ENCODE results near the gene GDF15.

GDF15 gene

DNA sequence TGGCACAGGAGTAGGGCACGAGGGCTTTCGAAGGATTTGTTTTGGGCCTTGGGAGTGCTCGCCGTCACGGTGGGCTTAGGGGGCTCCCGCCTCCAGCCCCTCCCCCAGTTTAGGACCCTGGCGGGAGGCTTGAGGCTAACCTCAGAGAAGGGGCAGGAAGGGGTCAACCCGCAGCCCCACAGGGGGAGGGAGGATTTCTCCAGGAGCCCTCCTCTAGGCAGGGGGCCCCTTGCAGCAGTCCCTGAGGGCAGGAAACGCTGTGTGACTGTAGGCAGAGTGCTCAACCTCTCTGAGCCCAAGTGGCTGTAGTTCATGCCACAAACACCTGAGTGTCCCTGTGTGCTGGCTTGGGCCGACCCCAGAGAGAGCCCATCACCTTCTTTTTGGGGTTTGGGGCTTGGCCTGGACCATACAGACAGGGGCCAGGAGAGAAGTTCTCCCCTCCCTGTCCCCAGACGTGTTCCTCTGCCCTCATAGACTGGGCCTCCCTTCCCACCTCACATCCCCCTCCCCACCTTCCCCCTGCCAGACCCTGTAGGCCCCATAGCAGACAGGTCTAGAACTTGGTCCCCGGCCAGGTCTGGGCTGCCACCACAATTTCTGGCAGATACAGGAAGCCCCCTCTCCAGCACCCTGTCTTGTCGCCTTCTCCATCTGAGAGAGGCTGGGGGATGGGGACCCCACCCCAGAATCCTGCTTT is 43.9 kb downstream of the GDF15 start:
- Histone ChIP-seq H3K36me3 (ENCODE audit: control insufficient read depth in 2 of 2, insufficient read depth in 1 of 2, low read length in 2 of 2) (peaks cover 3 to 6% of the 10 kb centered on the region in 2 experiments; a peak in 1 of 3 replicates), H3K27ac (ENCODE audit: extremely low read depth, low read depth, low read length) (peak overlapping the region; percentile 41; the same call in 1 of the 2 replicates), H3K9me3 (ENCODE audit: control insufficient read depth, insufficient read depth, low read depth, low read length) (no peaks in the 10 kb centered on the region), H3K4me3 (ENCODE audit: low read depth, low read length) (no peak overlapping the region), H3K4me1 (ENCODE audit: control insufficient read depth, insufficient read depth, low read length) (peaks cover 24% of the 10 kb centered on the region)
- ChIA-PET CTCF (interaction anchor here (0.9 kb wide), 1 partner anchor 123 kb away, joined by 3 read pairs; no protein-coding TSS in a partner anchor), POLR2A (interaction anchor here (1.7 kb wide), 1 partner anchor 11 kb away, joined by 5 read pairs; the partner anchor contains the start of gene SSBP4)
- TF ChIP-seq ZNF274 (IDR thresholded peaks at IDR 0.05; ENCODE audit: low read length) = no peak
- no peak for TF ChIP-seq ZNF274 (tag by site-specific recombination; IDR thresholded peaks at IDR 0.05; ENCODE audit: borderline replicate concordance)
- peak; percentile 62; the same call in 1 of the 2 replicates for TF ChIP-seq ZSCAN30 (tag by site-specific recombination; IDR thresholded peaks at IDR 0.05)
- TF ChIP-seq KLF8 (tag by site-specific recombination; IDR thresholded peaks at IDR 0.05) = no peak
- TF ChIP-seq ZNF426 (tag by site-specific recombination; IDR thresholded peaks at IDR 0.05) = no peak
- no peak for TF ChIP-seq FEZF1 (tag by site-specific recombination; IDR thresholded peaks at IDR 0.05)
- TF ChIP-seq YY2 (tag by site-specific recombination; IDR thresholded peaks at IDR 0.05) = no peak
- TF ChIP-seq ZNF677 (tag by site-specific recombination; IDR thresholded peaks at IDR 0.05) = peak; percentile 7; the same call in 1 of the 2 replicates
- TF ChIP-seq HOXA7 (CRISPR knock-in tag; IDR thresholded peaks at IDR 0.05; ENCODE audit: borderline replicate concordance) = no peak
- TF ChIP-seq, protein P1, sequence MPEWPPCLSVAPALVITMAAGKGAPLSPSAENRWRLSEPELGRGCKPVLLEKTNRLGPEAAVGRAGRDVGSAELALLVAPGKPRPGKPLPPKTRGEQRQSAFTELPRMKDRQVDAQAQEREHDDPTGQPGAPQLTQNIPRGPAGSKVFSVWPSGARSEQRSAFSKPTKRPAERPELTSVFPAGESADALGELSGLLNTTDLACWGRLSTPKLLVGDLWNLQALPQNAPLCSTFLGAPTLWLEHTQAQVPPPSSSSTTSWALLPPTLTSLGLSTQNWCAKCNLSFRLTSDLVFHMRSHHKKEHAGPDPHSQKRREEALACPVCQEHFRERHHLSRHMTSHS (tag by site-specific recombination; IDR thresholded peaks at IDR 0.05) = no peak
- no peak for TF ChIP-seq ZNF157 (tag by site-specific recombination; IDR thresholded peaks at IDR 0.05)
- TF ChIP-seq ZNF621 (tag by site-specific recombination; IDR thresholded peaks at IDR 0.05) = no peak
- no peak for TF ChIP-seq HOXC10 (CRISPR knock-in tag; IDR thresholded peaks at IDR 0.05)
- TF ChIP-seq BCL11A (tag by site-specific recombination; IDR thresholded peaks at IDR 0.05; ENCODE audit: low read depth) = no peak
- TF ChIP-seq ZNF24 (tag by site-specific recombination; IDR thresholded peaks at IDR 0.05) = peak; percentile 27; the same call in 1 of the 2 replicates
- peak; percentile 99 for TF ChIP-seq ZNF768 (tag by site-specific recombination; IDR thresholded peaks at IDR 0.05)
- TF ChIP-seq, protein P2, sequence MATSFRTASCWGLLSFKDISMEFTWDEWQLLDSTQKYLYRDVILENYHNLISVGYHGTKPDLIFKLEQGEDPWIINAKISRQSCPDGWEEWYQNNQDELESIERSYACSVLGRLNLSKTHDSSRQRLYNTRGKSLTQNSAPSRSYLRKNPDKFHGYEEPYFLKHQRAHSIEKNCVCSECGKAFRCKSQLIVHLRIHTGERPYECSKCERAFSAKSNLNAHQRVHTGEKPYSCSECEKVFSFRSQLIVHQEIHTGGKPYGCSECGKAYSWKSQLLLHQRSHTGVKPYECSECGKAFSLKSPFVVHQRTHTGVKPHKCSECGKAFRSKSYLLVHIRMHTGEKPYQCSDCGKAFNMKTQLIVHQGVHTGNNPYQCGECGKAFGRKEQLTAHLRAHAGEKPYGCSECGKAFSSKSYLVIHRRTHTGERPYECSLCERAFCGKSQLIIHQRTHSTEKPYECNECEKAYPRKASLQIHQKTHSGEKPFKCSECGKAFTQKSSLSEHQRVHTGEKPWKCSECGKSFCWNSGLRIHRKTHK (tag by site-specific recombination; IDR thresholded peaks at IDR 0.05) = no peak
- peak; percentile 86 for TF ChIP-seq GLIS1 (tag by site-specific recombination; IDR thresholded peaks at IDR 0.05)
- no peak for TF ChIP-seq ZNF114 (tag by site-specific recombination; IDR thresholded peaks at IDR 0.05)
- TF ChIP-seq ZNF704 (tag by site-specific recombination; IDR thresholded peaks at IDR 0.05) = no peak
- no peak for TF ChIP-seq RBAK (tag by site-specific recombination; IDR thresholded peaks at IDR 0.05)
- TF ChIP-seq KLF7 (tag by site-specific recombination; IDR thresholded peaks at IDR 0.05; ENCODE audit: borderline replicate concordance) = no peak
- TF ChIP-seq, protein P3, sequence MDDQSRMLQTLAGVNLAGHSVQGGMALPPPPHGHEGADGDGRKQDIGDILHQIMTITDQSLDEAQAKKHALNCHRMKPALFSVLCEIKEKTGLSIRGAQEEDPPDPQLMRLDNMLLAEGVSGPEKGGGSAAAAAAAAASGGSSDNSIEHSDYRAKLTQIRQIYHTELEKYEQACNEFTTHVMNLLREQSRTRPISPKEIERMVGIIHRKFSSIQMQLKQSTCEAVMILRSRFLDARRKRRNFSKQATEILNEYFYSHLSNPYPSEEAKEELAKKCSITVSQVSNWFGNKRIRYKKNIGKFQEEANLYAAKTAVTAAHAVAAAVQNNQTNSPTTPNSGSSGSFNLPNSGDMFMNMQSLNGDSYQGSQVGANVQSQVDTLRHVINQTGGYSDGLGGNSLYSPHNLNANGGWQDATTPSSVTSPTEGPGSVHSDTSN (CRISPR knock-in tag; IDR thresholded peaks at IDR 0.05) = no peak
- TF ChIP-seq TCF7L2 (IDR thresholded peaks at IDR 0.05; ENCODE audit: borderline replicate concordance, low read depth, low read length) = no peak
- TF ChIP-seq ZNF423 (tag by site-specific recombination; IDR thresholded peaks at IDR 0.05) = no peak
- TF ChIP-seq, protein P4, sequence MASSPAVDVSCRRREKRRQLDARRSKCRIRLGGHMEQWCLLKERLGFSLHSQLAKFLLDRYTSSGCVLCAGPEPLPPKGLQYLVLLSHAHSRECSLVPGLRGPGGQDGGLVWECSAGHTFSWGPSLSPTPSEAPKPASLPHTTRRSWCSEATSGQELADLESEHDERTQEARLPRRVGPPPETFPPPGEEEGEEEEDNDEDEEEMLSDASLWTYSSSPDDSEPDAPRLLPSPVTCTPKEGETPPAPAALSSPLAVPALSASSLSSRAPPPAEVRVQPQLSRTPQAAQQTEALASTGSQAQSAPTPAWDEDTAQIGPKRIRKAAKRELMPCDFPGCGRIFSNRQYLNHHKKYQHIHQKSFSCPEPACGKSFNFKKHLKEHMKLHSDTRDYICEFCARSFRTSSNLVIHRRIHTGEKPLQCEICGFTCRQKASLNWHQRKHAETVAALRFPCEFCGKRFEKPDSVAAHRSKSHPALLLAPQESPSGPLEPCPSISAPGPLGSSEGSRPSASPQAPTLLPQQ (tag by site-specific recombination; IDR thresholded peaks at IDR 0.05) = no peak
- TF ChIP-seq PRDM1 (tag by site-specific recombination; IDR thresholded peaks at IDR 0.05) = no peak
- TF ChIP-seq, protein P5, sequence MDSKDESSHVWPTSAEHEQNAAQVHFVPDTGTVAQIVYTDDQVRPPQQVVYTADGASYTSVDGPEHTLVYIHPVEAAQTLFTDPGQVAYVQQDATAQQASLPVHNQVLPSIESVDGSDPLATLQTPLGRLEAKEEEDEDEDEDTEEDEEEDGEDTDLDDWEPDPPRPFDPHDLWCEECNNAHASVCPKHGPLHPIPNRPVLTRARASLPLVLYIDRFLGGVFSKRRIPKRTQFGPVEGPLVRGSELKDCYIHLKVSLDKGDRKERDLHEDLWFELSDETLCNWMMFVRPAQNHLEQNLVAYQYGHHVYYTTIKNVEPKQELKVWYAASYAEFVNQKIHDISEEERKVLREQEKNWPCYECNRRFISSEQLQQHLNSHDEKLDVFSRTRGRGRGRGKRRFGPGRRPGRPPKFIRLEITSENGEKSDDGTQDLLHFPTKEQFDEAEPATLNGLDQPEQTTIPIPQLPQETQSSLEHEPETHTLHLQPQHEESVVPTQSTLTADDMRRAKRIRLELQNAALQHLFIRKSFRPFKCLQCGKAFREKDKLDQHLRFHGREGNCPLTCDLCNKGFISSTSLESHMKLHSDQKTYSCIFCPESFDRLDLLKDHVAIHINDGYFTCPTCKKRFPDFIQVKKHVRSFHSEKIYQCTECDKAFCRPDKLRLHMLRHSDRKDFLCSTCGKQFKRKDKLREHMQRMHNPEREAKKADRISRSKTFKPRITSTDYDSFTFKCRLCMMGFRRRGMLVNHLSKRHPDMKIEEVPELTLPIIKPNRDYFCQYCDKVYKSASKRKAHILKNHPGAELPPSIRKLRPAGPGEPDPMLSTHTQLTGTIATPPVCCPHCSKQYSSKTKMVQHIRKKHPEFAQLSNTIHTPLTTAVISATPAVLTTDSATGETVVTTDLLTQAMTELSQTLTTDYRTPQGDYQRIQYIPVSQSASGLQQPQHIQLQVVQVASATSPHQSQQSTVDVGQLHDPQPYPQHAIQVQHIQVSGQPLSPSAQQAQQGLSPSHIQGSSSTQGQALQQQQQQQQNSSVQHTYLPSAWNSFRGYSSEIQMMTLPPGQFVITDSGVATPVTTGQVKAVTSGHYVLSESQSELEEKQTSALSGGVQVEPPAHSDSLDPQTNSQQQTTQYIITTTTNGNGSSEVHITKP (tag by site-specific recombination; IDR thresholded peaks at IDR 0.05) = peak; percentile 8
- peak; percentile 51 for TF ChIP-seq ZNF596 (tag by site-specific recombination; IDR thresholded peaks at IDR 0.05)
